ENCODE data around the gene DSCAM.
"Not testable (repeated sequence)": the region's sequence is repeated elsewhere in the genome, so short reads cannot be mapped to it uniquely, and the experiment has no call there.

Gene DSCAM

DNA sequence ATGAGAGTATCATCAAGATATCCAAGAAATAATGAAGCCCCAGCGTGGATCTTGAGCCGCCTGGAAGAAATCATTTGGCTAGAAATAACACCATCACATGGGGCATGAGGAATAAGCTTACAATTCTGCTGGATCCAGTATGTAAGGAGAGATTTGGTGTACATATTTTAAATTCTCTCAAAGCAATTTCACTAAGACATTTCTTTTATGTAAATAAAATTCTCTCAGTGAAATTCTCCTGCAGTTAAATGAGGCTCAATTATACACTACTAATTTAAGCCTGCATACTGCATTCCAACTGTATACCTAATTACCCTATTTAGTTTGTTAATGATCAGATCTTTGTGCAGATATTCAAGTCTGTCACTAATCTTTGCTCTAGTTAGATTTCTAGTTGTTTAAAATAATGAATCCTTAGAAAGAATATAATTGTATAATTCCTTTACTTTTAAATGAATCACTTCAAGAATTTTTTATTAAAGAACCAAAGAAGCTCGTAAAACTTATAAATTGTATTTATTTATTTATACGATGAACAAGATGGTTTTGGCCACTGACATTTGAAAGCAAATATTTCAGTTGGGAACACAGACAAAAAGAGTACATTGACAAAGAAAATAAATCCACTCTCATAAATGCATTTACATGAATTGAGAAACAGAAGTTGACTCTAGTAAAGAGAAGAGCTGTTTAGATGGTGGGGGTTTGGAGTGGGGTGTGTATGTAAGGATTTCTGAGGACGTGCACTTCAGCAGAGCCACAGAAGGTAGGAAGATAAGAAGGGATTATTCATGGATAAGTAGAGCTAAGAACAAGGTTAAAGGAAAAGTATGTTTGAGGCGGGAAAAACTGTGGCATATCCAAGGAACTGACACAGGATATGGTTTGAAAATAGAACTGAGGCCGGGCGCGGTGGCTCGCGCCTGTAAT lies 466.8 kb downstream of the DSCAM start:
- no peak for DNase-seq (ENCODE audit: low spot score)

DNA sequence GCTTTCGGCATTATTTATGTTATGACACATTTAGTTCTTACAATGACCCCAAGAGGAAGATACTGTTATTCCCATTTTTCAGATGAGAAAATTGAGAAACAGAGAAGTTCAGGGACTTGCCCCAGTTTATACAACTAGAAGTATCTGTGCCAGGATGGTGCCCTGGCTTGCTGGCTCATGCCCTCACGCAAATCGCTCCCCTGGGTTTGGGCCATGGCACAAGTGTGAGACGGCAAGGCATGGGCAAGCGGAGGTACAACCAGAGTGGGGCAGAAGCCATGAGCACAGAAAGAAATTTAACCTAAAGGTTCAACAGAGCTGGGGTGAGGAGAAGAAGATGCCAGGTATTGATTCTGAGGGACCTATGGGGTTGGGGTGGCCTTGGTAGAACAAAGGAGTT lies 469.8 kb downstream of the DSCAM start:
- no peak for DNase-seq (ENCODE audit: low spot score)

DNA sequence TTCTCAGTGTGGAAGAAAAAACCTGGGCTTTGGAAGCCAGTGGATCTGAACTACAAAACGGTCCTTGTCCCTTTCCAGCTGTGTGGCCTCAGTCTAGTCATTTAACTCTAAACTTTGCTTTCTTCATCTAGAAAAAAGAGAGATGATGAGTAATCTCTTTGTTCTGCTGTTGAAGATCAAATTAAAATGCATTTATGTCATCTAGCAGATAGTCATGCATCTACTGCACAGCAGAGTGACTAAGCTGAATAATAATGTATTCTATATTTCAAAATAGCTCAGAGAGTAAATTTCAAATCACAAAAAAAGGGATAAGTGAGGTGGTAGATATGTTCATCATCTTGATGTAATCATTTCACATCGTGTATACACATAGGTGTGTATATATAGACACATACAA lies 473.2 kb downstream of the DSCAM start:
- DNase-seq (ENCODE audit: low spot score) = no peak

DNA sequence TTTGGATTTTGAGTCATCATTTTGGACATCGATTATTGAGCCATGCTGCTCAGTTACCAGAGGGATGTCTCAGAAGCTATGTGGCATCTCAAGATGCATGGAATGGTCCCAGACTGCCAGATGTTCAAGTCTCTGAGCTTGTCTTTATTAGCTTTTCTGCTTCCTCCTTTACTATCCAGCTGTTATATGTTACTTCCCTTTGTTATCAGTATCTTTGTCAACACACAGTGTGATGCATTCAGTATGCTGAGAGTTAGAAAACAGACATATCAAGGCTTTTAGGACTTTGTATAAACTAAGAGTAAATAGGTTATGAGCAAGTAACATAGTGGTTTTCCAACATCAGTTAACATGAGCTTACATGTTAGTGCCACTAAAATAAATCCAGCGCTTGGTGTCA lies 474.5 kb downstream of the DSCAM start:
- no peak for DNase-seq (ENCODE audit: low spot score)

DNA sequence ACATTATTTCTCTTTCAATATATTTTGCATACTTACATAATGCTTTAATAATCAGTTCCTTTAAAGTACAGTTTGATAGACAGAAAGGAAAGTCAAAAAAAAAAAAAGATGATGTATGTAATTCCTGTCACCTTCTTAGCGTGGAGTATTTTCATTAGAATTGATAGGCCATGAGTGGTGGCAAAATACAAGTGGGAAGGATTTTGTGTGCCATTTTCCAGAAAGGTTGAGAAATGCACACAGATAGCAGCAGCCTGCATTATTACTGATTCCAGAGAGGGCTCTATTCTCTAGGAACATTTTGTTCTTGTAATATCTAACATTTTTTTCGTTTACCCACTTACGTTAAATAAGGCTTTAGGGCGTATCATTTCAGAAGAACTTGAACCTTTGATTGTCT lies 475.6 kb downstream of the DSCAM start:
- DNase-seq (ENCODE audit: low spot score) = no peak

DNA sequence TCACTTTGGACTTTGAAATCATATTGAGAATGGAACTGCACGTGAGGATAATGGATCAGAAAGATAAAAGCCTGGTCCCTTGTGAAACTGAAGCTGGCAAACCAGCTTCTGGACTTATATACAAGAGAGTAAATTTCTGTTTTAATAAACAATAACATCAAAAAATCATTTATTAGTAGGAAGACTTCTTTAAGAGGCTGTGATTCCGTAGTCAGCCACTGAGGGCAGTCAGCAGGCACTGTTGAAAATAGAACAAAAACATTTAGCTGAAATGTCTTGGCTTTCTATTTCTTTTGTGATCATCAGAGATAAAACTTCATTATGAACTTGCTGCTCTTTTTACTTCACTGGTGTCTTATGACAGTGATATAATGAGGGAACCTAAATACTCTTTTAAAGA lies 490.3 kb downstream of the DSCAM start:
- no peak for DNase-seq (ENCODE audit: low spot score)

DNA sequence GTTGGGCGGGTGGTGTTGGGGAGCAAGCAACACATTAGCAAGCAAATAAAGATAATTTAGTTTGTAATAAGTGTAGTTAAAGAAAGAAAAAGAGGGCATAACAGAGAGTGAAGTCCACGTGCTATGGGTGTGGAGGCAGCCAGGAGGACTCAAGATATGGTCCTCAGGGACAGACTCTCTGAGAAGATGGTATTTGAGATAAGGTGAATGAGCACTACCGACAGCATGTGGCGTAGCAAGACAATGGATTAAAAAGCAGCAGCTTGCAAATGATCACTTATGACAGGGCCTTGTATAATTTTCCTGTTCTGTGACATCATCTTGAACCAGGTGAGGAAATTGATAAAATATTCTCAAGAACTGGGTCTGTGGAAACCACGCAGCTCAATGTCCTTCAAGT lies 491.9 kb downstream of the DSCAM start:
- no peak for DNase-seq (ENCODE audit: low spot score)

DNA sequence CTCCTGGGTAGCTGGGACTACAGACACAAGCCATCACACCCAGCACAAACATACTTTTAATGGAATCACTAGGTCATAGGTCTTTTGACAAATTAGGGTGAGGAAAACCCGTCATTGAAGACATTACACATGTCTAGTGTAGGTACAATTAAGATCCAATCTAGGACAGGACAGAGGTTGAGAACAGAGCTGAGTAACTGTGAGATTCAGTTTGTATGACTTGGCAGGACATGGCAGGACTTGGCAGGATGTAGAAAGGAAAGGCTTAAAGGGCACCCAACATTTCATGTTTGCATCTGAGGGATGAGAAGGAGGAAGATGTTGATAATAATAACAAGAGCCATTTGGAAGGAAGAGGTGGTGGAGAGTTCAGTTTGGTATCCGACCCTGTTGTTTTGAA lies 496.0 kb downstream of the DSCAM start:
- no peak for DNase-seq (ENCODE audit: low spot score)

DNA sequence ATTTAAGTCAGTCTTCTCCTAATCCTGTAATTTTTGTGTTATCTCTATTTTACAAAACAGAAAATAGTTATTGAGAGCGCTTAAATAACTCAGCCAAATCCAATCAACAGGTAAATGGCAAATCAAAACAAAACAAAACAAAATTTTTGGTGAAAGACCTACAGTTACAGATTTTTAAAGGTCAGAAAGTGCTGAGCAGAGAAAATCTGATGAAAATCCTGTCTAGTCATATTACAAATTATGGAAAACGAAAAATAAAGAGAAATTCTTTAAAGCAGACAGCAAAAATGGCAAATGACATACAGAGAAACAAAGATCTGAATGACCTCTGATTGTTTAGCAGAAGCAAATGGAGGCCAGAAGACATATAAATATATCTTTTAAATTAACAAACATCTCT lies 497.4 kb downstream of the DSCAM start:
- no peak for DNase-seq (ENCODE audit: low spot score)

DNA sequence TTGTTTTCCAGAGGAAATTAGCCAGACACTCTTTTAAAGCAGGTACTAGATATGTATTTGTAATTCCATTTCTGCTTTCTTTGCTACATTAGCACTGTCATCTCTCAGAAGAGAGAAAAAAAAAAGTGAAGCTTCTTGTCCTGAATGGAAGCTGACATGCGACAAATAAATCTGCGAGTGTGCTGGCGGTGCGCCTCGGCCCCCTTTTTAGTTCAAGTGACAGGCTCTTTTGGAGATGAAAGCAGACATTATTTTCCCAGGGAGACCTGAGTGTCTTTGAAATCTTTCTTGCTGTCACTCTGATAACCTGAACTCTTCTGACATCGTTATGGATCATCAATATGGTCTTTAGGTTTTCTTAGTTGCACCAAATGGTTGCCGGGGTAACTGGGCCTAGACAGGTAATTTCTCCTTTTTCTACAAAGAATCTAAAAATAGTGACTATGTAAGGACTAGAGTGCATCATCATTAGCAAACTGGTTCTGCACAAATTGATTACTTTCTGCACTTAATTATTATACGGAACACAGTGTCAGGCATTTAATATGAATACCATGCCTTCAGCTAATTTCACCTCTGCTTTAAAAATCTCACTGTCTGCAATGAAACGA lies 501.1 kb downstream of the DSCAM start:
- no peak for DNase-seq (ENCODE audit: low spot score)

DNA sequence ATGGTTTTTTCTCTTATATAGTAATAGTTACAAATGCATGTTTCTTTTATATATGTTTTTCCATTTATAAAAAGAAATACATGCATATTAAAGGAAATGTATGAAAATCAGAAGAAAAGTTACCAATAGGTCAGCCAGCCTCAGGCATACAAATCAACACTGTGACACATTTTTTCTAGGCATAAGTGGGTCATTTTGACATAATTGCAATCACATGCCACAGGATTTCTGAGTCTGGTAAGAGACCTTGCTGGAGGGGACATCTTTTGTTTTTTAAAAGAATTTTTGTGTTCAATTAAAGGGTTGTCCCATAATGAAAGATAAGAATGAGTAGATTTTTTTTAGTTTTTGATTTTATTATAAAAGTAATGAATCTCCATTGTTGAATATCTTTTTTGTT lies 506.6 kb downstream of the DSCAM start:
- DNase-seq (ENCODE audit: low spot score) = no peak

DNA sequence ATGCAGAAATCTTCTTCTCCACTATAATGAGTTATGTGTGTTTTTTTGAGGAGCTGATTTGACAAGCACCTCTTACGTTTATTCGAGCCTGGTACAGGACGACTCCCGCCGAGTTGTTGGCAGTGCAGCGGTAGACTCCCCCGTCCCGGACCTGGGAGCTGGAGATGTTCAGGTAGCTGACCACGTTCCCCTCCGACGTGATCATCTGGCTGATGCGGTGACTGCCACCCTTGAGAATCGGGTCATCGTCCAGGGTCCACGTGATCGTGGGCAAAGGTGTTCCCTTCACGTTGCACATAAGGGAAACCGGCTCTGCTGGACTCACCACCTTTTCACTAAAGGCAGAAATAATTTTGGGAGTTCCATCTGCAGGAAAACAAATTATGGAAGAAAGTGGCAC lies 507.9 kb downstream of the DSCAM start:
- DNase-seq (ENCODE audit: low spot score) = no peak

DNA sequence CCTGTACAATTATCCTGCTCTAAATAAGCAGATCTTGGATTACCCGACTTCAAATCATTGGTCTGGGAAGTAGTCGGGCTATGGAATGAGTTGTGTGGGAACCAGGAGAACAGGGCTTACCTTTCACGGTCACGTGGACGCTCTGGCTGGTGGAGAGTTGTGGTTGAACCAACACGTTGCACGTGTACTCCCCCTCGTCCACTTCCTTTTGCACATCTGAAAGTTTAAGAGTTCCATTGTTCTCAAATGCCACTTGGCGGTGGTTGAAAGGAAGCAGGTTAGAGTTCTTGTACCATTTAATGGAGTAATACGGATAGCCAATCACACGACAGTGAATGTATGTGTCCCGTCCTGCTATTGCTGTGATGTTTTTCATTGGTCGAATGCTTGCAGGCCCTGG lies 509.0 kb downstream of the DSCAM start:
- DNase-seq (ENCODE audit: low spot score) = no peak

DNA sequence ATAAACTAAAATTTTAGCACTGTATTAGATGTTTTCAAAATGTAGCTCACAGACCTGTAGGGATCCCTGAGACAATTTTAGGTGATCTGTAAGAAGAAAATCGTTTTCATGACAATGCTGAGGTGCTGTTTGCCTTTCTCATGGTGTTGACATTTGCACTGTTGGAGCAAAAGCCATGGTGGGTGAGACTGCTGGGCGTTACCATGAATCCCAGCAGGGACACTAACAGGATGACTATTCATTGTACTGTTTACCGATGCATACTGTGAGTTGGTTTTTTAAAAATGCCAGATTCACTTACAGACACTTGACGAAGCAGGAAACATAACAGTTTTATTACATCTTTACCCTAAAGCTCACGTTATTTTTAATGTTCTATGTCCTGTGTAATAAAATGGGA lies 511.3 kb downstream of the DSCAM start:
- no peak for DNase-seq (ENCODE audit: low spot score)

DNA sequence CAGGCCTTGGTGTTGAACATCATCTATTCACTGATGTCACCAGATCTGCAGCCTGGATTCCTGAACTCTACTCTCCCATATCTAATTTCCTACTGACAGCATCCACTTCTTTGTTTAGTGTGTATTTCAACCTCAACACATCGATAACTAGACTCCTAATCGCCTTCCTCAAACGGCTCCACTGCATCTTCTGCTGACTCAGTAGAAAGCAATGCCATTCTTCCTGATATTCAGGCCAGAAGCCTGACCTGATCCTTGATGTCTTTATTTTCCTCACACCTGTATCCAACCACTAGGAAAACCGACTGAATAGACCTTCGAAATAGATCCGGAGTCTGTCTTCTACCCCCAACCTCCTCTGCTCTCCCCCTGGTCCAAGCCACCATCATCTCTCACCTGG lies 512.8 kb downstream of the DSCAM start:
- peak; percentile 3 for DNase-seq (ENCODE audit: low spot score)

DNA sequence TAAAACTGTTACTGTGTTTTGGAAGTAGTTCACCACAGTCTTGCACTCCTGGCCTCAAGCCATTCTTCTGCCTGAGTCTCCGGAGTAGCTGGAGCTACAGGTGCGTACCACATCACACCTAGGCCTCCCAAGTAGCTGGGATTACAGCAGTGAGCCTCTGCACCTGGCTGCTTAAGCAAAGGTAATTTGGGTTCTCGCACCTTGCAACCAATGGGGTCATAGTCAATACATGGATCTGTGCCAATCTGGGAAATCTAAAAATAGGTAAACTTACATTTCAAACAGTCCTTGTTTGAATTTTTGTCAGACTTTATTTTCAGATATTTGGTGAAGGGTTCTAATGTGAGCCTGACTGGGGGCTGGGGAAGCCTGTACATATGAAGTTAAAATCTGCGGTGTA lies 513.2 kb downstream of the DSCAM start:
- DNase-seq (ENCODE audit: low spot score) = no peak

DNA sequence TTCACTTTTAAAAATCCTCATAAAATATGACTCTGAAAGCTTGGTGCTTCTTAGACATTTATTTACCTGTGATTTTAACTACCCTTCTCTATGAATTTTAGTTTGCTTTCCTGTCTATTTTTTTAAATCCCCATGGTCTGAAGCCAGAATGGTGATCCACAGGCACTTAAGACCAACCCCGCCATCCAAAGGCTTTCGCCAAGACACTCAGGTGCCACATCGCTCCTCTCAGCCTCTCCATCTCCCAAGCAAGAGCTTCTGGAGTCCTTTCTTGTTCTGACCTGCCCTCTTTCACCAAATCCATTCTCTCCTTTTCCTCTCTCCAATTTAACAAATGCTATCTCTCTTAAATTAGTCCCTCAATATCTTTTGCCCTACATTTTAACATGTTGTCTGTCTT lies 515.2 kb downstream of the DSCAM start:
- DNase-seq (ENCODE audit: low spot score) = no peak

DNA sequence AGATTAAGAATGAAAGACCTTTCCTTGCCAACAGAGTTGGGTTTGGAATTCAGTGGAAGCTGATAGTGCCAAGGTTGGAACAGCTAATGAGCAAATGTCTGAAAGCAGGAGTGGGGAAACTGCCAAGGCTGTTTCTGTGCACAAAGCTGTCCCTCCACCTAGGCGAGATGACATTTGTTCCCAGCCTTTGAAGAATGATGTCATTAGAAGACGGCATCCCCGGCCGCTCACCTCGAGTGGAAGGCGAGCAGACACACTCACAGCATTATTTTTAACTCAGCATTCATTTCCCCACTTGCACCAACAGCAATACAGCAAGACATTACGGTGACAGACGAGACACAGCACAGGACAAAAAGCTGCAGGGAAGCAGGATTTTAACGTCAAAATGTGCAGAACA lies 515.8 kb downstream of the DSCAM start:
- no peak for DNase-seq (ENCODE audit: low spot score)

DNA sequence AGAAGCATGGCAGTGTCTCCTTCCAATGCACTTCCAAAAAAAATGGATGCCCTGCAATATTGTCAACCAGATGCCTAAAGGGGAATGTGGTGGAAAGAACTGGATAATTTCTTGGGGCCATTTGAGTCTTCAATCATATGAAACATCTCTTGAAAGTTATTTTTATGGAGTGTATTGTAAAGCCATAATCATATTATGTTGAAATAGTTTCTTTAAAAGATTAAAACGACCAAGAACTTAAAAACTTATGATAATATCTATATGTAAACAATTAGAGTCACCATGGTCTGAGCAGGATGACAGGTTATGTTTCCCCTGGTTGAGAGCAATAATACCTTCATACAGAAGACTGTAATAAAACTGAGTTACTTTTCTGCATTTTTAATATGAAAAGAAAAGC lies 522.6 kb downstream of the DSCAM start:
- no peak for DNase-seq (ENCODE audit: low spot score)

DNA sequence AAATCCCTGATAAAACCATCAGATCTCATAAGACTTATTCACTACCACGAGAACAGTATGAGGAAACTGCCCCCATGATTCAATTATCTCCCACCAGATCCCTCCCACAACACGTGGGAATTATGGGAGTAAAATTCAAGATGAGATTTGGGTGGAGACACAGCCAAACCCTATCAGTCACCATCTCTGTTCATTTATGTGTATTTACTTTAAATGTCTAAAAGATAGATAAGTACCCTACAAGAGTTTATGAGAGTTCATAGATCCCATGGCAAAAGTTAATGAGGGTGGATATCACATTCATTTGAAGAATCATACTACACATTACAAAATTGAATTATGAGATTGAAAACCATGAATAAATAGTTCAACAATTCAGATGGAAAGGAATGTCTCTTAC lies 526.2 kb downstream of the DSCAM start:
- DNase-seq (ENCODE audit: low spot score) = not testable (repeated sequence)

DNA sequence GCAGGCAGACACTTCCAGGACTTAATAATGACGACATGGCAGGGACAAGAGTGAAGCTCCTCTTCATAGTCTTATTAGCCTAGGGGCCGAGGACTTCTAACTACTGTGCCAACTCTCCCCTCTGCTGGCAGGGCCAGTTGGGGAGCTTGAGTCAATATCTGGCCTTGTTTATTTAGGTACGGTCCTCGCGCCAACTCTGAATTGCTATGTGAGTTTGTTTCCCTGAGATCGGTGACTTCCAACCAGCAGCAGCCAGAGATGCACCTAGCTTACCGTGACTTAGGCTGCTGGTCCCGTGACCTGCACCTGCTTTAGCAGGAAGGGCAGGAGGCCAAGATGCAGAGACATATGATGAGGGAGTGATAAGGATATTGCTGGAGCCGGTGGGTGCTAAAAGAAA lies 528.6 kb downstream of the DSCAM start:
- no peak for DNase-seq (ENCODE audit: low spot score)

DNA sequence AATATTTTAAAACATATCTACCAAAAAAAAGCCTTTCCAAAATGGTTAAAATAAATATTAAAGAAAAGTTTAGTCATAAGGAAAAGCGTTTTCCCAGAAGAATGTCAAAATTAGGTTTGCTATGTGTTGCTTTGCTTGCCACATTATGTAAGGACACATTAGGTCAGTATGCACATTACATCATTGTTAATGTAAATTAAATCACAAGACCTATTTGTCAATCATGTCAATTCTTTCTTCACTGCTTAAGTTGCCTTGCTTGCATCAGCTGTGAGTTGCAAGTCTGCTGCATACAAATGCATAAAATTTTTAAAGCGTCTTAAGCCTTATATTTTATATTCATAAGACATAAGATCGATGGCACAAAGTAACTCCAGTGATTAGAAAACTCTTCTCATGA lies 530.9 kb downstream of the DSCAM start:
- DNase-seq (ENCODE audit: low spot score) = no peak

DNA sequence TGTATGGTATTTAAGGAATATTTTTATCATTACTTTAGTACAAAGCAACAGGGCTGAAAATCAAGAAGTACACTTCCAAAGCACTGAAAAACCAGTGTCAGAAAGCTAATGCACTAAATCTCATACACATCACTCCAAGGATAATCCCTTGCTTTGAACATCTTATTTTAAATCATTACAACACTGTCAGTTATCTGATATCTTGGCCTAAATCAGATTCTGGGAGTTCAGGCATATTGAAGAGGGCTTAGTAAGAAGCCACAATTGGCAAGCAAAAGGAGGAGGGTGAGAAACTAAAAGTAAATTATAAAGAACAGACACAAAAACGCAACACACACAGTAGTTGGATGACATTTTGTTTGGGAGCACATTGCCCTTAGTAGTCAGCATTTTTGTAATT lies 531.3 kb downstream of the DSCAM start:
- DNase-seq (ENCODE audit: low spot score) = no peak

DNA sequence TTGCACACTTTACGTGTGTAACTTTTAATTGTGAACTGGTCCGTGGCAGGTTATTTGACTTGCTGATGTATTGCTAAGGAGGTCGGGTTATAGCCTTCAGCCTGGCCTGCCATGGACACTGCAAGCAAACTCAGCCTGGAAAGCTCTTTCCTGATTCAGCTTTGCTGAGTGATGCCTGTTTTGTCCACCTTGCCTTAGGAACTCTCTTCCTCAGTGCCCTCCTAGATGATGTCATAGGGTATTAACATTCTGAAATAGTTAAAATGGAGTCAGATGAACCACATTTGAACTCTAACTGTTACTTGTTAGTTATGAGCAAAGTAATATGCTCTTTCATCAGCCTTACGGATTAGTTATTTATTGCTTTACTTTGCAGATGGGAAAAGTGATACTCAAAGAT lies 533.7 kb downstream of the DSCAM start:
- DNase-seq (ENCODE audit: low spot score) = no peak

Measured in kidney tubule cell (primary cell).